ENCODE results near the gene LY6G5B. TPM values are rescaled to one million over a fixed set of nuclear protein-coding genes. Genes with fewer than 3 reads are reported as not detected.
A peak's percentile ranks its signal among the peaks of the same experiment; 100 is the strongest.

Gene LY6G5B
- total RNA-seq, 2 donors from 2014 or later = 24.0 to 37.9 TPM

GRCh38 chr6:31651602-31652191 is 18.1 kb upstream of the LY6G5B start:
- Mint-ChIP-seq H3K9me3 (no peaks in the 10 kb centered on the region), H3K36me3 (peaks cover 13% of the 10 kb centered on the region), H3K4me1 (ENCODE audit: low read depth in 2 of 2) (peaks cover 47 to 48% of the 10 kb centered on the region in 2 donors)

GRCh38 chr6:31652925-31653724 is 16.7 kb upstream of the LY6G5B start:
- Mint-ChIP-seq H3K4me3 (peak overlapping the region; percentile 95), H3K9me3 (no peaks in the 10 kb centered on the region), H3K27ac (peak overlapping the region; percentile 88 to 97), H3K36me3 (peaks cover 8% of the 10 kb centered on the region), H3K4me1 (ENCODE audit: low read depth in 2 of 2) (peaks cover 50 to 55% of the 10 kb centered on the region in 2 donors), H3K27me3 (no peaks in the 10 kb centered on the region)
- DNase-seq (ENCODE audit: low spot score) (peak; percentile 90), ATAC-seq (peak; percentile 80 to 86)

More at GRCh38 chr6:31651602-31652191, 18.1 kb upstream of the LY6G5B start:
- peak overlapping the region; percentile 88 to 97 for H3K27ac Mint-ChIP-seq
- ATAC-seq (peak; percentile 66 to 69), DNase-seq (ENCODE audit: low spot score) (peak; percentile 83)
- H3K4me3 Mint-ChIP-seq = peak overlapping the region; percentile 95
- no peaks in the 10 kb centered on the region for H3K27me3 Mint-ChIP-seq

- peak overlapping the region; percentile 17 to 25 for H3K27ac Mint-ChIP-seq
- H3K36me3 Mint-ChIP-seq = no peaks in the 10 kb centered on the region
- ATAC-seq (no peak), DNase-seq (ENCODE audit: low spot score) (no peak)
- H3K9me3 Mint-ChIP-seq = no peaks in the 10 kb centered on the region
- H3K4me3 Mint-ChIP-seq = no peak overlapping the region
- no peaks in the 10 kb centered on the region for H3K27me3 Mint-ChIP-seq
- H3K4me1 Mint-ChIP-seq (ENCODE audit: low read depth in 2 of 2) = peaks cover 59 to 72% of the 10 kb centered on the region in 2 donors
Measured at GRCh38 chr6:31654574-31655348, 15.0 kb upstream of the LY6G5B start.

GRCh38 chr6:31655349-31656237 is 14.2 kb upstream of the LY6G5B start, which contains the start of gene APOM:
TSS of gene APOM (plus strand) at chr6:31655894. CDS start at chr6:31655967, 73 bp downstream.
- ATAC-seq (no peak), DNase-seq (ENCODE audit: low spot score) (no peak)
- H3K27me3 Mint-ChIP-seq = no peaks in the 10 kb centered on the region
- H3K9me3 Mint-ChIP-seq = no peaks in the 10 kb centered on the region
- no peak within 1 kb of the TSS for H3K4me3 Mint-ChIP-seq
- H3K4me1 Mint-ChIP-seq (ENCODE audit: low read depth in 2 of 2) = peaks cover 59 to 73% of the 10 kb centered on the region in 2 donors
- H3K27ac Mint-ChIP-seq = peak within 1 kb of the TSS; percentile 17 to 25
- no peaks in the 10 kb centered on the region for H3K36me3 Mint-ChIP-seq

- Mint-ChIP-seq H3K27ac (peak overlapping the region; percentile 85 to 92), H3K4me3 (peak overlapping the region; percentile 95), H3K4me1 (ENCODE audit: low read depth in 2 of 2) (peaks cover 55 to 58% of the 10 kb centered on the region in 2 donors), H3K36me3 (no peaks in the 10 kb centered on the region), H3K27me3 (no peaks in the 10 kb centered on the region), H3K9me3 (no peaks in the 10 kb centered on the region)
- ATAC-seq (no peak), DNase-seq (ENCODE audit: low spot score) (no peak)
Measured at GRCh38 chr6:31657406-31658157, 12.2 kb upstream of the LY6G5B start.

- Mint-ChIP-seq H3K27me3 (no peaks in the 10 kb centered on the region), H3K4me3 (peak overlapping the region; percentile 95), H3K27ac (peak overlapping the region; percentile 85 to 92), H3K4me1 (ENCODE audit: low read depth in 2 of 2) (peaks cover 53 to 55% of the 10 kb centered on the region in 2 donors), H3K9me3 (no peaks in the 10 kb centered on the region), H3K36me3 (peaks cover 2% of the 10 kb centered on the region)
- ATAC-seq (no peak), DNase-seq (ENCODE audit: low spot score) (no peak)
Measured at GRCh38 chr6:31658158-31658688, 11.6 kb upstream of the LY6G5B start.

GRCh38 chr6:31658983-31659648 is 10.7 kb upstream of the LY6G5B start:
- ATAC-seq (no peak), DNase-seq (ENCODE audit: low spot score) (no peak)
- peak overlapping the region; percentile 85 to 92 for H3K27ac Mint-ChIP-seq

GRCh38 chr6:31659649-31660380 is 10.0 kb upstream of the LY6G5B start:
- peaks cover 68 to 71% of the 10 kb centered on the region in 2 donors for H3K4me1 Mint-ChIP-seq (ENCODE audit: low read depth in 2 of 2)
- H3K27me3 Mint-ChIP-seq = no peaks in the 10 kb centered on the region
- ATAC-seq (peak in 1 of 2 donors; percentile 35), DNase-seq (ENCODE audit: low spot score) (no peak)
- peak overlapping the region; percentile 85 to 92 for H3K27ac Mint-ChIP-seq
- peaks cover 16% of the 10 kb centered on the region for H3K36me3 Mint-ChIP-seq
- H3K9me3 Mint-ChIP-seq = no peaks in the 10 kb centered on the region
- H3K4me3 Mint-ChIP-seq = peak overlapping the region; percentile 95

More at GRCh38 chr6:31658983-31659648, 10.7 kb upstream of the LY6G5B start:
- Mint-ChIP-seq H3K36me3 (peaks cover 9% of the 10 kb centered on the region), H3K4me3 (peak overlapping the region; percentile 95), H3K4me1 (ENCODE audit: low read depth in 2 of 2) (peaks cover 61 to 64% of the 10 kb centered on the region in 2 donors), H3K27me3 (no peaks in the 10 kb centered on the region), H3K9me3 (no peaks in the 10 kb centered on the region)

GRCh38 chr6:31660381-31661261 is 9.2 kb upstream of the LY6G5B start, which contains the start of gene C6orf47:
TSS of gene C6orf47 (minus strand) at chr6:31660778. CDS start at chr6:31659947, 831 bp downstream.
- H3K27me3 Mint-ChIP-seq = no peaks in the 10 kb centered on the region
- peaks cover 17% of the 10 kb centered on the region for H3K36me3 Mint-ChIP-seq
- no peaks in the 10 kb centered on the region for H3K9me3 Mint-ChIP-seq
- ATAC-seq = peak; percentile 86 to 90
- peak within 1 kb of the TSS; percentile 95 for H3K4me3 Mint-ChIP-seq
- peak; percentile 90 for DNase-seq (ENCODE audit: low spot score)
- peaks cover 64 to 65% of the 10 kb centered on the region in 2 donors for H3K4me1 Mint-ChIP-seq (ENCODE audit: low read depth in 2 of 2)
- H3K27ac Mint-ChIP-seq = peak within 1 kb of the TSS; percentile 85 to 92

- H3K4me3 Mint-ChIP-seq = peak overlapping the region; percentile 95
- H3K9me3 Mint-ChIP-seq = no peaks in the 10 kb centered on the region
- no peaks in the 10 kb centered on the region for H3K27me3 Mint-ChIP-seq
- peaks cover 62 to 66% of the 10 kb centered on the region in 2 donors for H3K4me1 Mint-ChIP-seq (ENCODE audit: low read depth in 2 of 2)
- peaks cover 19% of the 10 kb centered on the region for H3K36me3 Mint-ChIP-seq
- peak overlapping the region; percentile 85 to 92 for H3K27ac Mint-ChIP-seq
- ATAC-seq (no peak), DNase-seq (ENCODE audit: low spot score) (no peak)
Measured at GRCh38 chr6:31661262-31662123, 8.3 kb upstream of the LY6G5B start.

Measured in natural killer cell treated with Interleukin-12 subunit alpha and Interleukin-12 subunit beta and Interleukin-15 and Interleukin-18, amount 100 ng/mL, for 72 hours (primary cell).